ENCODE data around the gene SNAPC5. TPM values are rescaled to one million over a fixed set of nuclear protein-coding genes. Genes with fewer than 3 reads are reported as not detected.

The SNAPC5 gene
- total RNA-seq, 2 experiments from 2014 or later: 23.8 to 24.1 TPM

DNA sequence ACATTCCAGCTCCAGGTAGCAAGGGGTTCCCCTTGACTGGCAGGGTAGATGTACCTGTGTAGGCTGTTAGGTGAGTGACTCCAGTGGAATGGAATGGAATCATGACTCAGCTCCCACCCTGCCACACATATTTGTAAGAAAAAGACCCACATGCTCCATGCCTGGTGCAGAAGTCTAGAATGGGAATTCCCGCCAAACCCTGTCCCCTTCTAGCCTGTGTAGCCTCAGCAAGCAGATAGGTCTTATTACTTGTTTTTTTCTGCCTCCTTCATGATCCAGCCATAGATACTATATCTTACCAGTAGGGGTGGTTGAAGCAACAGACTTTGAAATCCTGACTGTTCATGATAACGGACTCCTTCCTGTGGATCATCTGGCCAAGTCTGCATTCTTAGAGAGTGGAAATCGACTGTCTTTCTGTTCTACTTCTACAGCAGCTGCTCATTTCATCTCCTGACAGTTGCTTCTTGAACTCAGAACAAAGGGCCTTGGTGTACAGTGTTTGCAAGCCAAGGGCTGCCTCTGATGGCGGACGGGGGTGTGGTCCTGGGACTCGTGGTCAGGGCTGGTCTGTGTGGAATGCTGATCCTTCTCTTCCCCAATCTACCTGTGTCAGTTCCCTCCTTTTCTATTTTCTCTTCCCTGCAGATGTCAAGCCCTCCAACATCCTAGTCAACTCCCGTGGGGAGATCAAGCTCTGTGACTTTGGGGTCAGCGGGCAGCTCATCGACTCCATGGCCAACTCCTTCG lies 16.3 kb downstream of the SNAPC5 start:
- Mint-ChIP-seq H3K4me3 (no peak overlapping the region), H3K36me3 (ENCODE audit: low read depth) (peaks cover 41% of the 10 kb centered on the region), H3K4me1 (ENCODE audit: low read depth) (peaks cover 12% of the 10 kb centered on the region), H3K27me3 (no peaks in the 10 kb centered on the region), H3K9me3 (no peaks in the 10 kb centered on the region), H3K27ac (no peak overlapping the region)
- ChIA-PET CTCF (no interaction called here), POLR2A (interaction anchor here (1.0 to 1.1 kb wide), 2 partner anchors 9 to 95 kb away, joined by 3 to 5 read pairs; partner anchors contain the start of gene MAP2K1)
- intact Hi-C loops (cut with DNase I, micrococcal nuclease): no loop called here
- DNase-seq (no peak), ATAC-seq (ENCODE audit: poor library complexity) (no peak)
- Histone ChIP-seq H3K27me3 (ENCODE audit: control insufficient read depth in 1 of 2, insufficient read depth in 2 of 2, low read length in 2 of 2) (no peaks in the 10 kb centered on the region), H3K4me3 (ENCODE audit: low read length) (no peak overlapping the region), H3K9me3 (ENCODE audit: control insufficient read depth in 1 of 2, insufficient read depth in 1 of 2, low read length in 2 of 2) (no peaks in the 10 kb centered on the region), H3K4me1 (ENCODE audit: insufficient read depth, low read length) (no peaks in the 10 kb centered on the region), H3K27ac (ENCODE audit: low read depth in 1 of 2, low read length in 2 of 2) (no peak overlapping the region), H3K36me3 (ENCODE audit: insufficient read depth, low read length) (peaks cover 49% of the 10 kb centered on the region)
- no peak for TF ChIP-seq CTCF (IDR thresholded peaks at IDR 0.05)

DNA sequence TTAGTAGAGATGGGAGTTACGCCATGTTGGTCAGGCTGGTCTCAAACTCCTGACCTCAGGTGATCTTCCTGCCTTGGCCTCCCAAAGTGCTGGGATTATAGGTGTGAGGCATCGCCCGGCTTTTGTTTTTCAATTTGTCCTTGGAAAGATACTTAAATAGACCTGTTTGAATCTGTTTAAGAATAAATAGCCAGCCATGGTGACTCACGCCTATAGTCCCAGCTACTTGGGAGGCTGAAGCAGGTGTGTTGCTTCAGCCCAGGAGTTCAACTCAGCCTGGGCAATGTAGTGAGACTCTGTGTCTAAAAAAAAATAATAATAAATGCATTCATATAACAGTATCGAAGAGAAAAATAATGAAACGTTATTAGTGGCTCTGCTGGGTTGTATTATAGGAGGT lies 17.3 kb downstream of the SNAPC5 start:
- DNase-seq: no peak
- peaks cover 38% of the 10 kb centered on the region for H3K36me3 ChIP-seq (ENCODE audit: insufficient read depth, low read length)
- ChIA-PET POLR2A (interaction anchor here (1.0 to 1.1 kb wide), 2 partner anchors 8 to 94 kb away, joined by 3 to 5 read pairs; partner anchors contain the start of gene MAP2K1), CTCF (no interaction called here)
- H3K27ac Mint-ChIP-seq: peak overlapping the region; percentile 5
- no peak overlapping the region for H3K27ac ChIP-seq (ENCODE audit: low read depth in 1 of 2, low read length in 2 of 2)
- no peaks in the 10 kb centered on the region for H3K9me3 Mint-ChIP-seq
- H3K27me3 ChIP-seq (ENCODE audit: control insufficient read depth in 1 of 2, insufficient read depth in 2 of 2, low read length in 2 of 2): no peaks in the 10 kb centered on the region
- no peak overlapping the region for H3K4me3 Mint-ChIP-seq
- H3K36me3 Mint-ChIP-seq (ENCODE audit: low read depth): peaks cover 41% of the 10 kb centered on the region
- no peaks in the 10 kb centered on the region for H3K27me3 Mint-ChIP-seq
- H3K4me3 ChIP-seq (ENCODE audit: low read length): no peak overlapping the region
- no peak for ATAC-seq (ENCODE audit: poor library complexity)
- H3K9me3 ChIP-seq (ENCODE audit: control insufficient read depth in 1 of 2, insufficient read depth in 1 of 2, low read length in 2 of 2): no peaks in the 10 kb centered on the region
- H3K4me1 ChIP-seq (ENCODE audit: insufficient read depth, low read length): no peaks in the 10 kb centered on the region
- intact Hi-C loops (cut with DNase I, micrococcal nuclease): no loop called here
- no peak for TF ChIP-seq CTCF (IDR thresholded peaks at IDR 0.05)
- H3K4me1 Mint-ChIP-seq (ENCODE audit: low read depth): peaks cover 17% of the 10 kb centered on the region

- Mint-ChIP-seq H3K9me3 (no peaks in the 10 kb centered on the region), H3K4me1 (ENCODE audit: low read depth) (peaks cover 33% of the 10 kb centered on the region), H3K4me3 (no peak overlapping the region), H3K36me3 (ENCODE audit: low read depth) (peaks cover 20% of the 10 kb centered on the region), H3K27ac (peak overlapping the region; percentile 40), H3K27me3 (no peaks in the 10 kb centered on the region)
- ChIA-PET CTCF (no interaction called here), POLR2A (no interaction called here)
- ATAC-seq (ENCODE audit: poor library complexity) (no peak), DNase-seq (no peak)
- Histone ChIP-seq H3K4me1 (ENCODE audit: insufficient read depth, low read length) (peaks cover 10% of the 10 kb centered on the region), H3K9me3 (ENCODE audit: control insufficient read depth in 1 of 2, insufficient read depth in 1 of 2, low read length in 2 of 2) (no peaks in the 10 kb centered on the region), H3K36me3 (ENCODE audit: insufficient read depth, low read length) (peaks cover 16% of the 10 kb centered on the region), H3K27me3 (ENCODE audit: control insufficient read depth in 1 of 2, insufficient read depth in 2 of 2, low read length in 2 of 2) (no peaks in the 10 kb centered on the region), H3K4me3 (ENCODE audit: low read length) (no peak overlapping the region), H3K27ac (ENCODE audit: low read depth in 1 of 2, low read length in 2 of 2) (no peak overlapping the region)
- intact Hi-C loops (cut with DNase I, micrococcal nuclease): no loop called here
- no peak for TF ChIP-seq CTCF (IDR thresholded peaks at IDR 0.05)
These were observed 20.6 kb downstream of the SNAPC5 start for GRCh38 chr15:66477011-66477410.
